GM21526 (cell line): ENCODE data around the gene GSG1L.

Experiments used
- ATAC-seq: cut with Tn5 transposase; IDR thresholded peaks from one replicate; pipeline ENCODE4 v1.9.1; 2021; ENCODE audit warnings: moderate library complexity; ENCODE audit not compliant: unreplicated experiment, low FRiP score

GSG1L gene

DNA sequence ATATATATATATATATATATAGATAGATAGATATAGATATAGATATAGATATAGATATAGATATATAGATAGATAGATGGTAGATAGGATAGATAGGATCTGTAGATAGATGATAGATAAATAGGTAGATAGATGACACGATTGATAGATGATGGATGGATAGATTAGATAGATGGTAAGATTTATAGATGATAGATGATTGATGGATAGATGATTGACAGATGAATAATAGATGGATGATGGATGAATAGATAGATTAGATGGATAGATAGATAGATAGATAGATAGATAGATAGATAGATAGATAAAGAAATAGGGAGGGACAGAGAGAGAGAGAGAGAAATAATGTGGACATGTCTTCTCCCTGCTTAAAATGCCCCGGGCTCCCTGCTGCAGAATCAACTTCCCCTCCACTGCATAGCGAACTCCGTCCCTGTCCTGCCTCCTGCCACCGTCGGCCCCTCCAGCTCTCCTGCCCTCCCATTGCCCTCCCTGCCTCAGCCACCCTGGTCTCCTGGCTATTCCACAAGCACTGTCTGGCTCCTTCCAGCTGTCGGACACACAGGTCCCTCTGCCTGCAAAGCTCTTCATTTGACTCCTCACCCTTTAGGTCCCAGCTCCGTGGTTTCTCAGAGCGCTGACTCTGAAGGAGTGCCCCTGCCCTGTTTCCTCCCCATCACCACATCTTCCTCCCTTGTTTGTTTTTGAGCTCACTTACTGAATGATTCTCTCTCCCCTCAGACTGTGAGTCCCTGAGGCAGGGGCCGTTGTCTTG is 259.6 kb downstream of the GSG1L start:
- ATAC-seq: no peak

DNA sequence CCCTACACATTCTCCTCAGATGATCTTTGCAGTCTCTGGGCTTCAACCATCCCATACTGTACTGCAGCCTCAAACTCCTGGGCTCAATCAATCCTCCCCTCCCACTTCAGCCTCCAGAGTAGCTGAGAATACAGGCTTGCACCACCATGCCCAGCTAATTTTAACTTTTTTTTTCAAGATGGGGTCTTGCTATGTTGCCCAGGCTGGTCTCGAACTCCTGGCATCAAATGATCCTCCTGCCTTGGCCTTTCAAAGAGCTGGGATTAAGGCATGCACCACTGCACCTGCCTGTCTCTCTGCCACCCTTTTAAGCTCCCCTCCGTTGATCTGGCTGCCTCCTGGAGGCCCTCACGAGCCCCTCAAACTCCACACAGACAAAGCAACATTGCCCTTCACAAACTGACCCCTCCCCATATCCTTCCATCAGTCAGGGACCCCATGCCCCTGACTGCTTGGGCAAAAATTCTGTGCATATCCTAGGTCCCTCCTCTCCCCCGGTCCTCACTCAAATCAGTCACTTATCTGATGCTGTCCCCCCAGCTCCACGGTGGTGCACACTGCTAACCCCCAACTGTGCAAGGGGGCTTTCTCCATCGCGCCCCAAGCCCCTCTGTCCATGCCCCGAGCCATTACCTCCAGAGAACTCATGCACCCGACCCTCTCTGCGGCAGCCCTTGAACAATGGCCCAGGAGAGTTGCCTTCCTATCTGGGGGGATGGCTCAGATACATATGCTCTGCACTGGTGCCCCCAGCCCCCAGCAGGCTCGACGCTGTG is 260.7 kb downstream of the GSG1L start:
- no peak for ATAC-seq

DNA sequence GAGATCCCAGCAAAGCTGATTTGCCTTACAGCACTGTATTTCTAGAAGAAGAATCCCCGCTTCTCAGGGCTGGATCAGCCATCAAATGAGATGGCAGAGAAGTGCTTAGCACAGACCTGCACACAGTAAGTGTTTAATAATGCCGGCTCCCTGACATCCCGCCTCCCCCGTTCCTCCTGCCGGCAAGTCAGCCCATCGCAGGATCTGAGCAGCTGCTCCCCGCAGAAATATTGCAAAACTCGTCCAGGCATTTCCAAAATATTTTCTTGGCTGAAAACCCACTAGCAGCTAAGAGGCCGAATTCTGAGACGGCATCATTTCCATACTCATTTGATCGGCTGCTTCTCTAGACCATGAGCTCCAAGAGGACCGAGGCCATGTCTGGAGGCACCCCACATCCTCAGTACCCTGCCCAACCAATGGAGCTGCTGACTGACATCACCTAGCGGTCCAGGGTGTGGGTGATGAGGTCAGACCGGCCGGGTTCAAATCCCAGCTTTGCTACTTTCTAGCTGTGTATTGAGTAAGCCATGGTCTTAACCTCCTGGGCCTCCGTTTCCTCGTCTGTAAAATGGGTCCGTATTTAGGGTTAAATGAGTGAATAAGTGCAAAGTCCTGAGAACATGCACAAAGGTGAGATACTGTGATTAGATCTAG is 262.1 kb downstream of the GSG1L start:
- no peak for ATAC-seq

DNA sequence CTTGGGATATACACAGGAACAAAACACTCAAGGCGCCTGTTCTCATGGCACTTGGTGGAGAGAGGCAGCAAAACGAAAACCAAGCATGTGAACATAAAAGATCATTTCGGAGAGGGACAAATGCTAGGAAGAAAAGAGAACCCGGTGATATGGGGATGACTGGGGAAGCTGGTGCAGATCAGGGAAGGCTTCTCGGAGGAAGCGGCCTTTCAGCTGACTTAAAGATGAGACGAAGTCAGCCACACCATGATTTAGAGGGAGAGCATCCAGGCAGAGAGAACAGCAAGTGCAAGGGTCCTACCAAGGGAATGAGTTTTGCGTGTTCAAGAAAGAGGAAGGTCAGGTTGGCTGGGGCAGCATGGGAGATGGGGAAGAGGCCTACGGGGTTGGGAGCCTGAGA is 262.7 kb downstream of the GSG1L start:
- ATAC-seq: no peak

- no peak for ATAC-seq
Observed at GRCh38 chr16:27799896-27800295, 263.6 kb downstream of the GSG1L start.

- ATAC-seq: no peak
Observed at GRCh38 chr16:27798241-27798640, 265.3 kb downstream of the GSG1L start.

- no peak for ATAC-seq
Observed at GRCh38 chr16:27795992-27796614, 267.4 kb downstream of the GSG1L start.

- no peak for ATAC-seq
Observed at GRCh38 chr16:27793249-27793622, 270.3 kb downstream of the GSG1L start.

DNA sequence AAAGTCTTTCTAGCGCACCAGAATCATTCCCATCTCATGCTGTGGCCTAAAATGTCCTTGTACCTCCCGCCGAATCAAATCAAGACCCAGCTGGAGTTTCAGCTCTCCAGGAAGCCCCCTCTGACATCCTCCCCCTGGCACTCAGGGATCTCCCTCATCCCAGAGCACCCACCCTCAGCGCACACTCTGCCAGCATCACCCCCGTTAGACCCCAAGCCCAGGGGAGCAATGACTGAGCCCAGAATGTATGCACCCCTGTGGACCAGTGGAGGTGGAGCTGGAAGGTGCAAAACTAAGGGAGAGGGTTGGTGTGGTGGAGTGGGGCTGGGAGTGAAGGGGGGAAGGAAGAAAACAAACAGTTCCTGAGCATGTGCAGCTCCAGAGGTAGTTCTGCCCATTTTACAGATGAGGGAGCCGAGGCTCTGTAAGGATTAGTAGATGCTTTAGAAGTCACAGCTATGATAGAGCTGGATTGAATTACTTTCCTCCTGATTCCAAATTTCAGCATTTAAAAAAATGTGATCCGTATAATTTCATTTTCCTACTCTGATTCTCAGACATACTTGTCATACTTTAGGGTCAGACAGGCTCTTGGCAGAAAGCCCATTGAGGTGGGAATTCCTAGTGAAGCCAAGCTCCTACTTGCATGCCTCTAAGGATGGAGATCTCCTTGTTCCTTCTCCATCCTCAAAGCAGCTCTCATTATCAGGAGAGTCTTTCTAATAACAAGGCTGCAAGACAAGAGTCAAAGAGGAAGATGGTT is 270.8 kb downstream of the GSG1L start:
- ATAC-seq: no peak

DNA sequence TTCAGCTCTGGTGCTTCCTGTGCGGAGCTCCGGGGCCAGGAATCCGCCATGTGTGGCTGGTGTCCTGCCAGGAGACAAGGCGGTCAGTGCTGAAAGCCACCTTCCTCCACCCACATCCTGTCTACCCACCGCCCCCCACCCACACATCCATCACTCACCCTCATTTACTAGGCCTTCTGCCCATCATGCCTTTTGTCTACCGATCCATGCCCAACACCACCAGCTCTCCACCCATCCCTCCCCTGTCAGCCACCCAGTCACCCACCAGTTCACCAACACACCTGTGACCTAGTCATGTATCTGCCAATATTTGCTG is 272.2 kb downstream of the GSG1L start:
- ATAC-seq: no peak

GRCh38 chr16:27790546-27791403 is 272.7 kb downstream of the GSG1L start:
- no peak for ATAC-seq

DNA sequence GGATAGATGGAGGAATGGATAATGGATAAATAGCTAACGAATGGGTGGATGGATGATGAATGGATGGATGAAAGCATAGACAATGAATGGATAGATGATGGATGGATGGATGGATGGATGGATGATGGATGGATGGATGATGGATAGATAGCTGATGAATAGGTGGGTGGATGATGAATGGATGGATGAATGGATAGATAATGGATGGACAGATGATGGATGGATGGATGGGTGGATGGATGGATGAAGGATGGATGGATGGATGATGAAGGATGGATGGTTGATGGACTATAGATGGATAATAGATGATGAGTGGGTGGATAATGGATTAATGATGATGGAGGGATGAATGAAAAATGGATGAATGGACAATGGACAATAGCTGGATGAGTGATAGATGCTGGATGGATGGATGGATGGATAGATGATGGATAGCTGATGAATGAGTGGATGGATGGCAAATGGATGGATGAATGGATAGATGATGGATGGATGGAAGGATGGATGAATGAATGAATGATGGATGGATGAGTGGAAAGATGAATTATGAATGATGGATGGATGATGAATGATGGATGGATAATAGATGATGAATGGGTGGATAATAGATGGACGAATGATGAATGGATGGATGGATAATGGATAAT is 273.8 kb downstream of the GSG1L start:
- ATAC-seq: no peak

GRCh38 chr16:27789150-27789549 is 274.4 kb downstream of the GSG1L start:
- no peak for ATAC-seq

- ATAC-seq: no peak
Observed at GRCh38 chr16:27787665-27788064, 275.8 kb downstream of the GSG1L start.

GRCh38 chr16:27786923-27787625 is 276.4 kb downstream of the GSG1L start:
- no peak for ATAC-seq

DNA sequence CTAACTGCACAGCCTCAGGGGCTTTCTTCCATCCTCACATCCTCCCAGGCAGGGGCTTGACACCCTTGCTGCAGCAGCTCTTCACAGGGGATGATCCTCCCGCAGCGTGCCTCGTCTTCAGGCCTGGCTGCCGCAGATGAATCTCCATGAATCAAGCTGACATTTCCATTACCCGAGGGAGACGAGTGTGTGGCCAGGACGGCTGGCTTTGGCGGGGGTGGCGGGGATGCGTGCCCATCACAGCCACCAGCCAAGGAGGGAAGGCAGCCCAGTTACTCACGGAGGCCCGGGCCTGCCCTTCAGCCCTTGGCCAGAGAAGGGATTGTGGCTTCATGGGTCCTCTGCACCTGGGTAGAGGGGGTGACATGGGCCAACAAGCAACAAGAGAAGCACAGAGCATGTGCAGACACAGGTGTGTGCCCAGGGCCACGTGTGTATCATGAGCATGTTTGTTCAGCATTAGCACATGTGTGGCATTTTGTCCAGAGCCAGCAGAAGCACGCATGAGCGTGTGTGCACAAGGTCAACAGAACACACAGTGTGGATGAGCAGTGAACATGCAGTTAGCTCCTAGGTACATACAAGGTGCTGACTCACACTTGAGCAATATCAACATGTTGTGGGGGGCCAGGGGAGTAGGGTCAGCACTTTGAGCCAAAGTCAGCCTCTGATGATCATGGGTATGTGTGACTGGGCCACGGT is 277.1 kb downstream of the GSG1L start:
- ATAC-seq: no peak

- ATAC-seq: no peak
Observed at GRCh38 chr16:27785307-27785678, 278.2 kb downstream of the GSG1L start.
